Esophagus muscularis mucosa (tissue), 4 donors: ENCODE measurements around the gene NTRK2.

Experiments used
- EP300 ChIP-seq: sonication (generic); formaldehyde crosslinking; IDR thresholded peaks from one replicate; pipeline ENCODE4 v1.6.1; 2017; ENCODE audit warnings: antibody characterized with exemption
- POLR2A ChIP-seq: fragments of 450-650 bp; IDR thresholded peaks from one replicate; pipeline ENCODE4 v1.6.1; 2017; ENCODE audit warnings: antibody characterized with exemption, moderate library complexity, mild to moderate bottlenecking, low read depth
- POLR2AphosphoS5 ChIP-seq, 2 donors: sonication (generic); formaldehyde crosslinking; IDR thresholded peaks; one replicate each; pipeline ENCODE4 v1.6.1; 2017; ENCODE audit warnings: antibody characterized with exemption in 2 of 2
- TF ChIP-seq, protein P1 (sequence below), 3 experiments: fragments of 200-600 bp in 2 of 3; fragments of 450-650 bp in 1 of 3; sonication (generic) in 2 of 3; IDR thresholded peaks; one replicate each; pipeline ENCODE4 v1.5.1; 2017 to 2019; ENCODE audit warnings: antibody characterized with exemption in 3 of 3, mild to moderate bottlenecking in 2 of 3, moderate library complexity in 1 of 3

- TF ChIP-seq POLR2A, result no peak
- TF ChIP-seq, protein P1, sequence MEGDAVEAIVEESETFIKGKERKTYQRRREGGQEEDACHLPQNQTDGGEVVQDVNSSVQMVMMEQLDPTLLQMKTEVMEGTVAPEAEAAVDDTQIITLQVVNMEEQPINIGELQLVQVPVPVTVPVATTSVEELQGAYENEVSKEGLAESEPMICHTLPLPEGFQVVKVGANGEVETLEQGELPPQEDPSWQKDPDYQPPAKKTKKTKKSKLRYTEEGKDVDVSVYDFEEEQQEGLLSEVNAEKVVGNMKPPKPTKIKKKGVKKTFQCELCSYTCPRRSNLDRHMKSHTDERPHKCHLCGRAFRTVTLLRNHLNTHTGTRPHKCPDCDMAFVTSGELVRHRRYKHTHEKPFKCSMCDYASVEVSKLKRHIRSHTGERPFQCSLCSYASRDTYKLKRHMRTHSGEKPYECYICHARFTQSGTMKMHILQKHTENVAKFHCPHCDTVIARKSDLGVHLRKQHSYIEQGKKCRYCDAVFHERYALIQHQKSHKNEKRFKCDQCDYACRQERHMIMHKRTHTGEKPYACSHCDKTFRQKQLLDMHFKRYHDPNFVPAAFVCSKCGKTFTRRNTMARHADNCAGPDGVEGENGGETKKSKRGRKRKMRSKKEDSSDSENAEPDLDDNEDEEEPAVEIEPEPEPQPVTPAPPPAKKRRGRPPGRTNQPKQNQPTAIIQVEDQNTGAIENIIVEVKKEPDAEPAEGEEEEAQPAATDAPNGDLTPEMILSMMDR (IDR thresholded peaks at IDR 0.05), result no peak
- TF ChIP-seq EP300, result no peak
- TF ChIP-seq POLR2AphosphoS5 (IDR thresholded peaks at IDR 0.05), result no peak
These were observed 53.9 kb downstream of the NTRK2 start for GRCh38 chr9:84723426-84723825.
